GM21381 (cell line): ENCODE data around the gene NFATC3.

Experiments used
- ATAC-seq: cut with Tn5 transposase; IDR thresholded peaks from one replicate; pipeline ENCODE4 v1.9.1; 2021; ENCODE audit warnings: mild to moderate bottlenecking, moderate library complexity; ENCODE audit not compliant: unreplicated experiment

The NFATC3 gene

DNA sequence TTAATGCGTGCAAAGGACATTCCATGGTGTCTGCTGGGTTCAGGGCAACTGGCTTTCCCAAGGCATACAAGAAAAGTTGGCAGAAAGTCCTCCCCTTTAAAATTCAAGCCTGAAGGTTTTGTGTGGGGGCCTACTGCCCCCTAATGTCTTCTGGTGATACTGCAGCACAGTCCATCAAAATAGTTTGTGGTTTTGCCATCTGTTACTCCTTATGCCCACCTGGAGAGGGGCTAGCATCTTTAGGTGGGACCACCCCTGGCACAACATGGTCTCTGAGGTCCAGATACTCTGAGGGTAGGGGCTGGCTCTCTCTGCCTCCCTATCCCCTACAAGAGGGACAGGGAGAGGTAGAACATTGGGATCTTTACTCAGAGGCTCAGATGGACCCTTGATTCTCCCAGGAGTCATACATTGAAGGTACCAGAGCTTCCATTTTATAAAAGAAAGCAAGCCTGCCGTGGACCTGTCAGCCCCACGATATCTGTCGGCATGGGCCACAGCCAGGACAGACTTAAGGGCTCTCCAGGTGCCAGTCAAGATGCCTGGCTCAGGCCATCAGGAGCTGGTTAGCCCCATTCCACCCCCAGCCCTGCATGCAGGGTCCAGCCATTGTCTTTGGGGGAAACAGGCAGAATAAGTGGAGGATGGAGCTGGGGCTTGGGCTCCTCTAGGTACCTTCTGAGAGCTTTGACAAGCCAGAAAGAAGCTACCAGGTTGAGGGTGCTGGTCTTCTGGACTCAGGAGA, 144.4 kb downstream of the NFATC3 start:
- no peak for ATAC-seq

DNA sequence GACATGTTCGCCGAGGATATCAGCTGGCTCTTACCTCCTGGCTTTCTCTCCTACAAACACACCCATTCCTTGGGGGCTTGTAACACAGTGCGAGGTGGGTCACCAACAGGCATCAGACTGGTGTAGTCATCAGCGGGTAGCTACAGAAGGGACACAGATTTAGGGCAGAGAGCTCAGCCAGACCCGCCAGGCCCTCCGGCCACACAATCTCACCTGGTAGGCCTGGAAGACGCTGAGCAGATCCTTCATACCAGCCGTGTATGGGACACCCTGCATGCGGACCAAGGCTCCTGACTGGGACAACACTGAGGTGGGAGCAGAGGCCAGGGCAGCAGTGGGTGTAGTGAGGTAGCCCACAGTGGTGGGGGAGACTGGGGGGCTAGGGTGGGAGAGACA, 145.0 kb downstream of the NFATC3 start:
- no peak for ATAC-seq

DNA sequence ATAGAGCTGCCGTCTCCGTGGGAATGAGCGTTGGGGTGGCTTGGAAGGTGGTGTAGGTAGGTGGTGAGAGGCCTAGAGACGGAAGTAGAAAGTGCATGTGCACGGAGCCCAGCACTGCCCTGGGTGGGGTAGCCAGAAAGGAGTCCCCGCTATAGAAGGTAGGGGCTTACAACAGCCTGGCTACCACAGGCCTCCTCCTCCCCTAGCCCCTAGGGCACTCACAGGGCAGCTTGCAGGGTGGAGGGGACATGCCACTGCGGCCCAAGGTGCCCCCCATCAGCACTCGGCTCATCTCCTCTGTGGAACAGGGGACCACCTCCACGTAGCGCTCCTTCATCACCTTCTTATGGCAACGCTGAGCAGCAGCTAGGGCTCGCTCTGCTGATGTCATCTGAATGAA, 145.8 kb downstream of the NFATC3 start:
- ATAC-seq, result no peak

DNA sequence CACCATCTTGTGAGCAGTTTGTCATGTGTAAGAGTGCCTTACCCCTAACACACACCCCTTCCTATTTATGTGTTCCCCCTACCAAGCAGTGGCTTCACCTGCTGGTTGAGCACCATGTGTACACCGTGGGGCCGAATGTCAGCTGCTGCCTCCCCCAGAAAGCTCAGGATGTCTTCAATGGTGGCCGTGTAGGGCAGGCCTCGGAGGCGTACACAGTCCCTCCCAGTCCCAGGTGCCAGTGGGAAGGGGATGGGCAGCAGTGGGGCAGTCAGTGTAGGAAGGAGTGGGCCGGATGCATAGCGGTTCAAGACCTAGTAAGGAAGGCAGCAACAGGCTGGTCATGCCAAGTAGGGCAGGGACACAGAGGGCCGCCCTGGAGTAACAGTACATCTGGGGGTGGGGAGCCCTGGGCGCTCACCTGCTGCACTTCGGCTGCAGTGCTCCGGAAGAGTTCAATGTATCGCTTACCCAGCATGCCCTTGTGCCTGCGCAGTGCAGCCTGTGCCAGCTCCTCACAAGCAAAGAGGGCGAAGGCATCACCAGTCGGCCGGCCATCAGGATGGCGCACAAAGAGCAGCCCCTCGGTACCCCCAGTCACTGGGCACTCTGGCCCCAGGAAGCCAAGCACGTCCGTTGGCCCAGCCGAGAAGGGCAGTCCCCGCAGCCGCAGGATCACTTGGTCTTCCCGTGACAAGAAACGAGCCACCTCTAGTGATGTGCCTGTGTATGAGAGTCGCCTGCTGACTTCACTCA, 146.4 kb downstream of the NFATC3 start:
- ATAC-seq, result no peak

- ATAC-seq, result no peak
These were observed 147.2 kb downstream of the NFATC3 start for GRCh38 chr16:68232335-68232734.

DNA sequence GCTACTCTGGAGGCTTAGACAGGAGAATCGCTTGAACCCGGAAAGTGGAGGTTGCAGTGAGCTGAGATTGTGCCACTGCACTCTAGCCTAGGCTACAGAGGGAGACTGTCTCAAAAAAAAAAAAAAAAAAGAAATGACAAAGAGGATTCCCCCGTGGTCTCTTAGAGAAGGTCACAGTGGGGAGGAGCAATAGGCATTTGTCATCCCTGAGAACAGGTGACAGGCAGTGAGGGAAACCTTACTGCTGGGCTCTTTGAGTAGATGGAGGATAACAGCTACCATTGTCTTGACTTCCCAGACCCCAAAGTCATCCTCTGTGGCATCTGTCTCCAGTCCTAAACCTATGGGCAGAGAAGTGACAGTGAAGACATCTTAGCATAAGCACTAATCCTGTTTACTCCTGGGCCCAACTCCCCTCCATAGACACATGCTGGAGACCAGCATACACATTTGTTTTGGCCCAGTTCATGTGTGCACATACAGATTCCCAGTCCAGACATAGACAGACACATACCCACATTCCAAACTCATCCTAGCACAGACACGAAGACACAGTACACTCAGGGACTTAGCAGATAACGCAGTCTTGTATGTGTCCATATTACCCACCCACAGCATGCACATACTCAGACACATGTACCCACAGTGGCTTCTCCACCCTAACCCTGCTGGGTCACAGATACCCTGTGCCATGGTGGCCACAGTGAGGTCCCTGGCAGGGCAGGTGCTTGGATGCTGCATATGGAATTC, 148.1 kb downstream of the NFATC3 start:
- ATAC-seq, result no peak

DNA sequence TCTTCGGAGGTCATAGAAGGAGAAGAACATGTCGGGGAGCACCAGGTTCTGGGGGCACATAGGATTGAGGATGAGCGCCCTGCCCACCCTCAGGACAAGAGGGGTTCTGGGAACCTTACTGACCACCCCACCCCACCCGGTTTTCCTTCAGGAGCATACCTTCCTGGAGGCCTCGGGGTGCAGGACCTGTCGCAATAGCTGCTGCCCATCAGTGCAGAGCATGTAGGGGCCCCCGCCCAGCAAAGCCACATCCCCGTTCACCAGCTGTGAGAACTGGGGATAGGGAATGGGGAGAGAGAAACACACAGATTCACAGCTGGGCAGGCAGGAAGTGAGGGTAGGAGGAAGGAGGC, 148.6 kb downstream of the NFATC3 start:
- ATAC-seq, result no peak

DNA sequence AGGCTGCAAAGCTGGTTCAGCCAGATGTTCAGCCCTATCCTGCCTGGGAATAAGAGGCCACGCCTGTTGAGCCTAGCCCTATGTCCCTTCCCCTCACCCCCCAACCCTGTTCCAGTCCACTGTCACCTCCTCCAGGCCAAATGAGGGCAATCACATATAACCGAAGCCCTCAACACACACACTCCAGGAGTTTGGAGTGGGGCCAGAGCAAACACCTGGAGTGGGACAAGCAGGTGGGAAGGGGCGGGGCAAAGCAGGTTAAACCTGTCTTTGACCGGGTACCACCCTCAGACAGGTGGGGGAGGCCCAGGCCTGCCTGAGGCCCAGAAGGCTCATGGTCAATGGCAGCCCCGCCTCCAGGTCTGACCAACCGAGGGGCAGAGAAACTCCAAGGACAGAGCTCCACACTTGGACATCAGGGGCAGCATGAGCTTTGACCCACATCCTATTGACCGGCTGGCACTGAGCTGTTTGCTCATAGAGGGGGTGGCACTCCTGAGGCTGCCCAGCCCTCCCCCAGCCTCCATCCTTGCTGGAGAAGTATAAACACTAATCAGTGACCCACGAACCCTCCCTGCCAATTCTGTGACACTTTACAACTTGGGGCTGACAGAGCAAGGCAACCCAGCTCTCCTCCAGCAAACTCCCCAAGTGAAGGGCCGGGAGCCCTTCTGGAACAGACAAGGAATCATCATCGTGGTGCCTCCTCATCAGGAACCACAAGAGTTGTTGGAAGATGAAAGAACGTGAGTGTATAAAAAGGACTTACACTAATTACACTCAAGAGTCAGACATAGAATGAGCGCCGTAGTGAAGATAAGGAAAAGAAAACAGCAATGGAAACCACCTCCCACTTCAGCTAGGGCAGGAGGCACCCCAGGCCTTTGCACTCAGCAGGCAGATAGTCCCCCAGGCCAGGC, 149.3 kb downstream of the NFATC3 start:
- ATAC-seq, result no peak

GRCh38 chr16:68235108-68235886, 150.1 kb downstream of the NFATC3 start:
- no peak for ATAC-seq

- no peak for ATAC-seq
These were observed 150.6 kb downstream of the NFATC3 start, which contains the start of gene ESRP2 for GRCh38 chr16:68235887-68236136. Gene ESRP2, minus strand, starts transcription at chr16:68236127. Its CDS starts 82 bp downstream, at chr16:68236045.

DNA sequence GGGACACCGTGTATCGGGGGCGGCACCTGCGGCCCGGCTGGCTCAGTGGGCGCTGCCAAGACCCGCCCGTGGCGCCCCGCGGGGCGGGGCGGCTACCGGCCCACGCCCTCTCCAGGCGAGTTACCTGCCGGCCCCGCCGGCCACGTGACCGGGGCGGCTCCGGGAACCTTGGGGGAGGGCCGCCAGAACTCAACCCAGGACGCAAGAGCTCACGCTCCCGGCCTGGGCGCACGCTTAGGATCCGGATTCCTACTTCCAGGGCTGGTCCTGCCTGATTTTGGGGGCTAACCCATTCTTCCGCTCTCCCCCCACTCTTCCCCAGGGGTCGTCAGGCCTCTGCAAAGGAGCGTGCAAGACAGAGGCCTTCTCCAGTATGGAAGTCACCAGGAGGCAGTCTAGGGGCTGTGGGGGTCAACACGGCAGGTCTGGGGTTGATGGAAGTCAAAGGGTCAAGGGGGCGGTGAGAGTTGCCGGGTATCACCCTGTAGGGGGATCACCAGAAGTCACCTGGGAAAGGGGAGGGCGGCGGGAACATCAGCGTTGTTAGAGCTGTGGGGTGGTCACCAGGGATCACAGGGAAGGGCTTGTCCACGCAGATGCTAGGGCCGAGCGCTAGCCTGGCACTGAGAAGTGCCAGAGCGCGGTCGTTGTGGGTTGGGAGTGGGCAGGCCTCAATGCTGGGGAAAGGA, 151.1 kb downstream of the NFATC3 start:
- ATAC-seq, result no peak

GRCh38 chr16:68236826-68237242, 151.7 kb downstream of the NFATC3 start:
- no peak for ATAC-seq

DNA sequence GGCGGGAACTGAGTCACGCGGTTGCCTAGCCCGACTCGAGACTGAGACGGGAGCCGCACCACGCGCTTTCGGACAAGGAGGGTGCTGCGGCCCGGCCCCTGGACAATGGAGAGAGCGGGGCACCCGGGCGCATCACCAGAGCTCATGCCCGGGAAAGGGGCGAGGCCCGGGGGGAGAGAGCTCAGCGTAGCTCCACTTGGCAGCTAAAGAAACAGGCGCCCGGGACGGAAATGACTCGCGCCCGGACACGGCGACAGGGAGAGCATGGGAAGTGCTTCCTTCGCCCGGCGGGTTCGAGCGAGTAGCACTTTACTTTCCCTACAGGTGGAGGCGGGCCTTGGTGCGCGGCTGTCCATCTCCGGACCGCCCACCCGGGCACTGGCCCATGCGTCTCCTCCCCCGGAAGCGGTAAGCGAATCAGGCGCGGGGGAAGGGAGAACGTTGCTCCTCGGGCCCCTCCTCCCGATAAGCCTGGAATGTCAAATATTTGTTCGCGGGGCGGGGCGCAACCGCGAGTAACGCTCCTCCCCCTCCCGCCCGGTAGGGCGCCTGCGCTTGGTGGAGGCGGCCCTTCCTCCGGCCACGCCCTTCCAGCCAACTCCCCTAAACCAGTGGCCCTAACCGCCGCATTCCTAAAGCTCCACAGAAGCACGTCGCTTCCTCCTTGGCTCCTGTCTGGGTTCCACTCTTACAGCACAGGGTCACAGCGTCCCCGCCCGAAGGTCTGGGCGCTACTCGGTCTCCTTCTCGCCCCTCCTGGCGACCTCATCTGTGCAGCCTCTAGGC, 152.3 kb downstream of the NFATC3 start:
- ATAC-seq, result peak; percentile 80

- no peak for ATAC-seq
These were observed 152.8 kb downstream of the NFATC3 start for GRCh38 chr16:68238029-68238345.

DNA sequence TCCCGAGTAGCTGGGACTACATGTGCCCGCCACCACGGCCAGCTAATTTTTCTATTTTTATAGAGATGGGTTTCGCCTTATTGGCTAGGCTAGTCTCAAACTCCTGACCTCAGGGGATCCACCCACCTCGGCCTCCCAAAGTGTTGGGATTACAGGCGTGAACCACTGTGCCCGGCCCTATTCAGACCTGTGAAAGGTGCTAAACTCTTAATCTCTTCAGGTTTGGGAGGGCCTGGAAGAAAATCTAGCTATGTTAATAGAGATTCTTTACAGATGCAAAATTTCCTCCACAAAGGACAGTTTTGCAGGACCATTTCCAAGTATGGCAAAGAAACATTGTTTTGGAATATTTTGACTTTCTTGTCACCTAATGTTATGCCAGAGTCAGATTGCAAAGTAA, 156.9 kb downstream of the NFATC3 start:
- no peak for ATAC-seq

- ATAC-seq, result no peak
These were observed 158.0 kb downstream of the NFATC3 start for GRCh38 chr16:68242926-68243858.

GRCh38 chr16:68244481-68244902, 159.3 kb downstream of the NFATC3 start:
- ATAC-seq, result no peak
